ENCODE results near the gene GRN.
"Not testable (repeated sequence)": the region's sequence is repeated elsewhere in the genome, so short reads cannot be mapped to it uniquely, and the experiment has no call there.

Gene GRN

DNA sequence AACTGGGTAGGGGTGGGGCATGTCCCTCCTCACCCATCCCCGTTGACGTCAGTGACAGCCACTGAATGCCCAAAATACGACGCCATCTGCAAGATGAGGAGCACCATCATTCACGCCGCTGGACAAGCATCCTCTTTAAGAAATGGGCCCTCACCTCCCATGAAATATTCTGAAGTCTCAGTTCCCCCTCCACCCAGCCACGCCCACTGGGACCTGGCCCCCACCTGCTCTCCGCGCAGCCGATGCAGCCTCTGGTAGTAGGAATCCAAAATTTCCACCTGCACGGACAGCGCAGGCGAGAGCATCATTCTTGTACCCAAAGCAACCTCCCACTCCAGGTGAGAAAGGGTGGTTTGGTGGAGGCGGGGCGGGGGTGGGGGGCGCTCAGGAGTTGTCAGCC, 38.8 kb downstream of the GRN start:
- no peak for DNase-seq

DNA sequence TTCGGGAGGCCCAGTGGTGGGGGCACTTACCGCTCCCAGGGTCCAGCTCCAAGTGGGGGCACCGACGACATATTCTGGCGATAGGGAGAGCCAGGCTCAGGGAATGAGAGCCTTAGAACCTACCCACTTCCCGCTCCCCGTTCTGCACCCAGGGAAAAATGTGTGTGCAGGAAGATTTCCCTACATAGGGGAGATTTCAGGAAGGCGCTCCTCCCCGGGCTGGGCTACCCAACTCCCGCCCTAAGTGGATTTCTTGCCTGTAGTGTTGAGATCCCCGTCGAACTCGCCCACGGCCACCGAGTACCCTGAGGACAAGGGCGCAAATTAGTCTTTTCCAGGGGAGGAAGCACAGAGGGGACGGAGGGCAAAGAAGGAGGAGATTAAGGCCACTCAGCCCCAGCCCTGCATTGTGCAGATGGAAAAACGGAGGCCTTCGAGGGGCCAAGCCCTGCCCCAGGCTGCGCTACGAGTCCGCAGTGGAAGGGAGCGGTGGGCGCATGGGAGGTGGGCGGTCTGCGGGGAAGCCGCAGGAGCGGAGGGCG, 39.2 kb downstream of the GRN start:
- no peak for DNase-seq

DNA sequence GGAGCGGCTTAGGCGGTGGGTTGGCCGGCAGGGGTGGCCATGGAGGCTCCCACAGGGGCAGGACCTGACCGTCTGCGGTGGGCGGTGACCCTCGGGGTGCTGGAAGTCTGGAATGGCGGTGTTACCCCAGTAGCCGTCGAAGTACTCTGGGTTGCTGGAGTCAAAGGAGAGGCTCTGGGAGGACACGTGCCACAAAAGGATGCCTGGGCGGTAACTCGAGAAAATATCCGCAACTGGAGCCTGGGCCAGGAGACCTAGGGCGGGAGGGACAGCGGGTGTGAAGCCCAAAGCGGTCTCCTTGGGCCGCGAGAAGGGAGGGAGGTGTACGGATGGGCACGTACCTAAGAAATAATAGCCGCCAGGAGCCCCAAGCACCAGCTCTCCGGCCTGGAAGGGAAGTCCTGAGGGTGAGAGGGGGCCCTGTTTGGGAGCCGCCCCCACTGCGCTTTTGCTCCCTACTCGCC, 39.8 kb downstream of the GRN start:
- no peak for DNase-seq

DNA sequence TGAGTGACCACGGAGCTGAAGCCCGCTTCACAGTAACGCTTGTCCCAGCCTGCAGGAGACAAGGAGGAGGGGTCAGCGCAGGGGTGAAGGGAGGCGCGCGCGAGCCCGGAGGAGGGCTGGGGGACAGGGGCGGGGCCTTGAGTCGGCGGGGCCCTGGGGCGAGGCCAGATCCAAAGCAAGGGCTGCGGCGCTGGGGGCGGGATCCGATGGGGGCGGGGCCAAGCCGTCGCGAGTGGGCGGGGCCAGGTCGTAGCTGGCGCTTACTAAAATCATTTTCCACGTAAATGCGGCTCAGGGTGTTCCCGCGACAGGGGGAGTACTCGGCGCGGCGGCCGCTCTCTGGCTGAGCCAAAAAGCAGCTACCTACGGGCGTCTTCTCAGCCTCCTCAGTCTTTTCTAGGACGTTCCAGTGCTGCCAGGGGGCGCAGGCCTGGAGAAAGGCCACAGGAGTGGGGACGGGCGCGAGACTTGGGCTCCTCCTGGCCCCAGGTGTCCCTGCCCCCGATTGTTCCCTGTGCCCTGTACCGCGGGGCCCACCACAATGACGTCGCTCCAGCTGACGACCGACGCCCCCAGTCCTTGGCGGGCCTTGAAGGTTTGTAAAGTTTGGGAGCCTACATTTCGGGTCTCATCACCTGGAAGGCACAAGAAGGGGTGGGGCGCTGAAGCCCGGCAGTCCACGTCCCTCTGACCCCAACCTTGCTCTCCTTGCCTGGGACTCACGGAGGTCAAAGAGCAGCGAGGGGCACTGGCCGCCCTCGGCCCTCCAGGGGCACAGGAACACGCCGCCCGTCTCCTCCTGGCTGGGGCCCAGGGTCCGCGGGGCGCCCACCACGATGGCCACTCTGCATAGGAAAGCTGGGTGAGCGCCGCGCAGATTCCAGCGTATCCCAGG, 40.4 kb downstream of the GRN start:
- peak; percentile 66 to 72 for DNase-seq

DNA sequence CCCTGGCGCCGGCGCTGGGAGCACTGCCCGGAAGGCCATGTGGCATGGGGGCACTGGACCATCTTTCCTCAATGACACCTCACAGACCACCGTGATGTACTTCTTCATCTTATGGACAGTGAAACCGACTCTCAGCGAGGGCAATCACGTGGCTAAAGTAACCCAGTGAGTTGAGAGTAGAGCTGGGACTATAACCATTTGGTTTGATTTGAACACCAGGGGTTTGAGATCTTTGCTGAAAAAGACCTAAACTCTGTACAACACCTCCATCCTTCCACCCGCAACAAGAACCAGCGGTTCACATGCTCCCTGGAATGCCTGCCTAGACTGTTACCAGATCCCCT, 41.1 kb downstream of the GRN start:
- no peak for DNase-seq

DNA sequence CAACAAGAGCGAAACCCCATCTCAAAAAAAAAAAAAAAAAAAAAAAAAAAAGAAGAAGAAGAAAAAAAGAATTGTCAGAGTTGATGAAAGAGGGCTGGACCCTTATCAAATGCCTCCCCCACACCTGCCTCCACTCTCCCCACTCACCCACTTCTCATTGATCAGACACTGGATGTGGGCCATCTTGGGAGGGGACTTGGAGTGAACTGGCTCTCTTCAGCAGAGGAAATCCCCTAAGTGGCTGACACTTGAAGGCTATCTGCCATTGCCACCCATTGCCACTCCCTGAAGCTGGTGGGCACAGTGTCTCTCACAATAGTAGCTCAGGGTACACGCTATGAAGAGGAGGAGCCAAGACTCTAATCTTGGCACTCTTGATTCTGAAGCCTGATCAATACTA, 42.7 kb downstream of the GRN start:
- no peak for DNase-seq

DNA sequence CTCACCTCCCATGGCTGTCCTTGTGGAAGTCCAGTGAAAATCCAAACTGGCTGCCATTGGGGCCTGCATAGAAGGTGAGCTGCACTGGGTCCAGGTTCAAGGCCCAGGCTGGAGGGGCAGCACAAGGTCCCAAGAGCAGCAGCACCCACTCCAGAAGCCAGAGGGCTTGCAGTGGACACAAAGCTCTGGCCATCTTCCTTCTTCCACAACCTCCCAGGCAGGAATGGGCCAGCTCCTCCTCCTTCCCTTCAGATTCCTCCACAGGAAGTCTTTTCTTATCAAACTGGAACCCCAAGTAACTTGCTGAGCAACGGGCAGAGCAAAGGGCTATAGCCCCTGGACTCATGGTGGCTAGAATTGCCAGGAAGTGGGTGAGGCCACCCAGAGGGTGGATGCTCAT, 44.2 kb downstream of the GRN start, which contains the start of gene ITGA2B:
Gene ITGA2B, minus strand, starts transcription at position 369 of the 400 bp plus-strand sequence. Its CDS starts 176 bp downstream, at position 193.
- DNase-seq: no peak

DNA sequence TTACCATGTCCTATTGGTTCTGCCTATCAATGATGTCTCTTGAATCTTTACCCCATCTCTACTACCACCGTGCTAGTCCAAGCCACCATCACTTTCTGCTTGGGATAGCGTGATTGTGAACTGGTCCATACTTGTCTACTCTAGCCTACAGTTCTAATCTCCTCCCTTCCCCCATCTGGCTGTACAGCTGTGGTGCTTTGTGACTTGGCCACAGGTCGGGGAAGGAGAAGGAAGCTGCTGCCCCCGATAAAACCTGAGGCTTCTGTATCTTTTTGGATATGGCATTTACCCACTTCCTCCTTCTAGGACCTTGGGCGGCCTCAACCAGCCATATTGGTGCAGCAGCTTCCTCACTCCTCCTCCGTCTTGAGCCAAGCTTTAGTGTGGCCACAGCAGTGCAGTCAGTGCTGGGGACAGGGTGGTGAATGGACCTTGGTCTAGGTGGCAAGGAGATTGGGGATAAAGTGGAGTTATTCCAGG, 44.7 kb downstream of the GRN start:
- DNase-seq: peak; percentile 59 to 75

DNA sequence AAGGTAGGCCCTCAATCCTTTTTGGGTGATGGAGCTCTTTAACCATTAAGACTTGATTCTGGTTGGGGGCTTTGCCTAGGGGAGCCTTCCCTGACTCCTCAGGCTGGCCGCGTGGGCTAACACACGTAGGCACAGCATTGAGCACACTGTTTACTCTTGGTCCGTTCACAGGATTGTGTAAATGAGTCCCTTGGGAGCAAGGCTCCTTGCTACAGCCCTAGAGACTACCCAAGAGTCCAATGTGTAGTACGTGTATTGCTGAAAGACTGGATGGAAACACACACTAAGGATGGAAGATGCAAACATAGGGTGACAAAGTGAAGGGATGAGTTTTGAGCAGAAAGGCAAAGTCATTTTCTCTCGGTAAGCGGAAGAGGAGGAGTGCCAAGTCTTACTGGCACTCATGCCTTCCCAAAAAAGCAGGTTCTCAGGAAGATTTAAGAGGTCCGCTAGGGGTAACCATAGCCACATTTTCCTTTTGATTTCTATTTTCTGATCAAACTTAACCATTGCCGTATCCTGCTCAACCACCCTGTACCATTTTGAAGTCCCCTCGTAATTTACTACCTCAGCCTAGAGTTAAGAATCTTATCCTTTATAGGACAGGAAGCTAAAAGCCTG, 45.3 kb downstream of the GRN start:
- no peak for DNase-seq

DNA sequence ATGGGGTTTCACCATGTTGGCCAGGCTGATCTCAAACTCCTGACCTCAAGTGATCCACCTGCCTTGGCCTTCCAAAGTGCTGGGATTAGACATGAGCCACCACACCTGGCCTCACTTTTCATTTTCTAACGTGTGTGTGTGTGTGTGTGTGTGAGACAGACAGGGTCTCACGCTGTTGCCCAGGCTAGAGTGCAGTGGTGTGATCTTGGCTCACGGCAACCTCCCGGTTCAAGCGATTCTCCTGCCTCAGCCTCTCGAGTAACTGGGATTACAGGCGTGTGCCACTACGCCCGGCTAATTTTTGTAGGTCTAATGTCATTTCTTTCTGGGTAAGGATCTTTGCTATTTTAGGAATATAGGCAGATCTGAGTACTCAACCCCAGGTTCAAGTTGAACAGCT, 49.0 kb downstream of the GRN start:
- not testable (repeated sequence) for DNase-seq

DNA sequence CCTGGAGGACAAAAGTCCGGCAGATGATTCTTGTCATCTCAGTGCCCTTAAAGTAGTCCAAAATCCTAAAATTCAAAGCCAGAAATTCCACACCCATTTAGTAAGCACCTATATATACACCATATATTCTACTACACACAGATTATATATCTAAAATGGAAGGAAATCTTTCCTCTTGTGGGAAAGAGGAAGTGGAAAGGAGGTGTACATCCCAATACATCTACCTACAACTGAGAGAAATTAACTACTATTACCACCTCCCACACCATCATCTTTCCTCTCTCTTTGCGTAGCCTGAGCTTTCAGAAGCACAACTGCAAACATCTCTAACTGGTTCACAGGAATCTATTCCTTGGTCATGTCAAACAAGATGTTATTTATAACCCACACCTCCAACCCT, 49.7 kb downstream of the GRN start:
- DNase-seq: no peak

DNA sequence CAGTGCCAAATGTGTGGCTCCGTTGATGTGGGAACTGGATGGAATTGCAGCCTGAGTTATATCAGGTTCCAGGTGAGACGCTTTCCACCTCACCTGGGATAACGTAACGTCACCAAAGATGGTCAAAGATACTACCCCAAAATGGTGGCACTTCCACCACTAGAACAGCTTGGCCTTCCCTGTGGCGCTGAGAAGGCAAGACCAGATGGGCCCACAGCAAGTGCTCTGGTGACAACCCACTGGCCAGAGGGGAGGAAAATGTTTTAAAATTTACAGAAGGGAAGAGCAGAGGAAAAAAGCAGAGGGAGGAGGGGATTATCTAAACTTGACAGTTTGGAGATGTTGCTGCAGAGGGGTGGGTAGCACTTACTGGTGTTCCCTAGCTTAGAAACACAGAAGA, 51.8 kb downstream of the GRN start:
- no peak for DNase-seq

DNA sequence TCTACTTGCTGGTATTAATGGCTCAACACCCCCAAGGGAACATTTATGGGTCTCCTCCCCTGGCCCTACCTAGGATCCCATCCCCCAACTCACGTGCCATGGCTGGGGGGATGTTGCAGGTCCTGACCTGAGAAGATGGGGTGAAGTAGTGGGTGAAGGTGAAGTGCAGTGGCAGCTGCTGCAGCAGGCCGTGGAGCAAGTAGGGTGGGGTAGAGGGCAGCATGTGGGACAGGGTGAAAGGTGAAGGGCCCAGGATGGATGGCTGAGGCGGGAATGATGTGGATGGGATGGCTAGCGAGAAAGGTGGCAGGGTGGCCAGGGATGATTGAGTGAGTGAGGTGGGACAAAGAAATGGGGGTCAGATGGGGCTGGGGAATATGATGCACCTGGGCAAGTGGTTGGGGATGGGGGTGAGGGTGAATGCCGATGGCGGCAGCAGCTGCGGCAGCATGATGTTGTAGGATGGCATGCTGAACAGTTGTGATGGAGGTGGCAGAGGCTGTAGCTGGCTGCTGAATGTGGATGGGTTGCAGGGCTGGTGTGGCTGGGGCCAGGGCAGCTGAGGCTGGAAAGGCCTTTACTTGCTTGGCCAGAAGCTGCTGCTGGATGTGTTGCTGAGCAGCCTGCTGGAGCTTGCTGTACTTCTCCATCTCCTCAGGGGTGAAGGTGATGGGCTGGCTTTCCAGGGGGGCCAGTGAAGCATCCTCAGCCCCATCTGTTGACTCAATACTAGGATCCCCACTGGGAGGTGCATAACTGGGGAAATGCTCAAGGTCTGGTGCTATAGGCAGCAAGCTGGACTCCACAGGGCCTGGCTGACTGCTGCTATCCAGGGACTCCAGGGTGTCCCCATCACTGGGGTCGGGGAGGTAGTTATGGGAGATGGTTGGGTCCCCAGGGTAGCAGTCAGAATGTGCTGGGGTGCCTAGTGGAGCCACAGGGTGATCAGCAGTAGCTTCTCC, 52.7 kb downstream of the GRN start:
- no peak for DNase-seq

DNA sequence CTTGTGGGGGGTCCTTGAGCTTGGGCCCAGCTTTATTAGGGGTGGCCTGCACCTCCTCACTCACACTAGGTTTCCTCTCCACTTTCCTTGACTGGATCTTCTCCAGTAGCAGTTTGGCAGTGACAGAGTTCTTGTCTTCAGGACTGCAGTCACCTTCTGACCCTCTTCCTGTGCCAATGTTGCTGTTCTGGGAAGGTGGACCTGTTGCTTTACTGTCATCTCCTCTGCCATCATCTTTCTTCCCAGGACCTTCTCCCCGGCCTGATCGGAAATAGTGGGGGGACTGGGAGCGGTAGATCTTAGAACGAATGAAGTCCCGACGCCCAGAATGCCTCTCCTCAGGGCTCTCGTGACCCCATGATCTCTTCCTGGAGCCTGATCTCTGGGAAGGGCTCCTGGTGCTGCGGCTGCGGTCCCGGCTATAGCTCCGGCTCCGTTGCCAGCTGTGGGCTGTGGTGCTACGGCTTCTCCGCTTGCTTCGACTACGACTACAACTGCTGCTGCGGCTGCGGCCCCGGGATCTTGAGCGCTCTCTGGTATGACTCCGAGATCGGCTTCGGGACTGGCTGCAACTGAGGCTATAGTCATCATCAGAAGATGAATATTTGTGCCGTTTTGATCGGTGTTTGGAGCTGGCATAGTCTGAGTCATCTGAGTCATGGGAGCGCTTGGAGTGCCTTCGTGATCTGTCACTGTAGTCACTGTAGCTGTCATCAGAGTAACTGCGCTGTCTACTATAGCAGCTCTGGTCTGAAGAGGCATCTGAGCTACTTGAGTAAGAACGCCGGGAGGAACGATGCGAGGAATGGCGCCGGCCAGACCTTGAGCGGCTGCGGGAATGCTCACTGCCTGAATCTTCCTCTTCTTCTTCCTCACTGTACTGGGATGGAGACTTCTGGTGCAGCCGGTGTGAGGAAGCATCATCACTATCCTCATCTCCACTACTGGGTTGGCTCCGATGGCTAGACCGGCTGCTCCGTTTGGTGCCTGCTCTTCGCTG, 53.9 kb downstream of the GRN start:
- no peak for DNase-seq

DNA sequence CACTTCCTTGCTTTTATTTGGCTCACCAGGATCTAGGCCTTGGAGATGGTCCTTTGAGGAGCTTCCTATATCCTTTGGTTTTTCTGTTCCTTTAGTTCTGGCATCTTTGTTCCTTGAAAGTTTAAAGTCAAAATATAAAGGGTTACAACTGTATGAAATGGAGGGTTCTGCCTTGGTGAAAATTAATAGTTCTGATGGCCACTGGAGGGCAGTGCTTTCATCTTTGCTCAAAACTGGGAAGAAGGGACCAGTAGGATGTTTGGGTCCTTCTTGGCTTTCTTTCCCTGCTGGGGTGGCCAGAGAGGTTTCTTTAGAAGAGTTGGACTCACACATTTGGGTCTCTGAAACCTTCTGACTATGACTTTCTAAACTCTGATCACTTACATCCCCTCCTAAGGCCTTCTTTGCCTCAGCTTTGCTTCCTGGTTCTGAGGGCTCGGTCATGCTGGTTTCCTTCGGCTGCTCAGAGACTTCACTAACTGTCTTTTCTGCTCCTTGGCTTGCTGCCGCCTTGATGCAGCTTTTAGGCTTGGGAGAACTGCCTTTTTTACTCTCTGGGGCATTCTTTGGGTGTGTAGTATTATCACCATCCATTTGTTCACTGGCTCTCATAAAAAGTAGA, 55.2 kb downstream of the GRN start:
- DNase-seq: peak; percentile 18 to 20

All from inflammatory macrophage (primary cell).